Measurements from ENCODE around the gene CCDC57. TPM values are rescaled to one million over a fixed set of nuclear protein-coding genes. Genes with fewer than 3 reads are reported as not detected.

CCDC57 gene
- total RNA-seq, 1 experiment from 2014 or later = 36.6 TPM

DNA sequence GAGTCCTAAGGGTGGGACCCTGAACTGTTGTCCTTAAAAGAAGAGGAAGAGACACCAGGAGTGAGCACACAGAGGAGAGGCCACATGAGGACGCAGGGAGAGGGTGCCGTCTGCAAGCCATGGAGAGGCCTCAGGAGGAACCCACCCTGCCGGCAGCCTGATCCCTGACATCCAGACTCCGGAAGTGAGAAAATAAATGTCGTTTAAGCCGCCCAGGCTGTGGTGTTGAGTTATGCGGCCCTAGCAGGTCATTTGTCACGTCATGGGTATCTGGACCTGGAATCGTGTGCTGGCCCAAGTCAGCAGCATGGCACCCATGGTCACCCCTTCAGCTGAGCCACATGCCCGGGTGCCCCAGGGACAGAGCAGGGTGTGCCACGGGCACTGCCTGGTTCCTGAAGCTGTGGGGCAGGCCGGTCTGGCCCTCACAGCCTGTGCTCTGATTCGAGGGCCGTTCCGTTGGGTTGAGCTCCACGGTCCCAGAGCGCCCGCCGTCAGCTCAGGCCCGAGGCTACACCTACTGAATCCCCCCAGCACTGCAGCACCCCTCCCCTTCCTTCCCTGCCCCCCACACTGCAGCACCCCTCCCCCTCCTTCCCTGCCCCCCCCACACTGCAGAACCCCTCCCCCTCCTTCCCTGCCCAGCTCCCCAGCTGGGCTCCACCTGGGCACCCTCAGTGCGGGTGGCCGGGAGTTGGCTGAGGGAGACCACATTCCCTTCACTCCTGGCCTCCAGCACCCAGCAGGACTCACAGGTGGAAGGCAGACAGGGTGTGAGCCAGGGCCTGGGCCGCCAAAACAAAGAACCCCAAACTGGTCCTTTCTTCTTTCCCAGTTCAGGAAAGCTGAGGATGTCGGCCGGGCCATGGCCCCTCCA, 2.7 kb upstream of the CCDC57 start:
- Histone ChIP-seq H3K9me2 (replicated peaks; ENCODE audit: low read length) (no peaks in the 10 kb centered on the region), H3K9me3 (ENCODE audit: low read length) (no peaks in the 10 kb centered on the region), H3K27ac (ENCODE audit: low read length) (peak overlapping the region; percentile 91; the same call in 1 of the 2 replicates), H3K4me2 (ENCODE audit: low read length) (no peak overlapping the region), H3K9ac (ENCODE audit: low read length) (no peak overlapping the region), H3K27me3 (ENCODE audit: low read length) (no peaks in the 10 kb centered on the region), H3K4me3 (ENCODE audit: low read length) (no peak overlapping the region), H3K79me2 (ENCODE audit: low read length) (peaks cover 17% of the 10 kb centered on the region), H4K20me1 (ENCODE audit: low read length) (no peaks in the 10 kb centered on the region), H3K36me3 (ENCODE audit: low read depth, low read length) (no peaks in the 10 kb centered on the region), H2AFZ (ENCODE audit: low read length) (no peak overlapping the region), H3K4me1 (ENCODE audit: insufficient read depth, low read length) (peaks cover 43% of the 10 kb centered on the region), H3F3A (ENCODE audit: low read length, unreplicated experiment) (no peaks in the 10 kb centered on the region)
- ATAC-seq (no peak), DNase-seq (no peak)
- intact Hi-C loops (cut with micrococcal nuclease) = no loop called here
- POLR2A ChIA-PET (ENCODE audit: unreplicated experiment) = no interaction called here
- BruUV-seq (replicated peaks) = no TSS peak
- TF ChIP-seq EZH2phosphoT487 (IDR thresholded peaks at IDR 0.05; ENCODE audit: borderline replicate concordance, low read length) (no peak), EZH2 (IDR thresholded peaks at IDR 0.05; ENCODE audit: low read length, unreplicated experiment) (no peak)
- TF ChIP-seq, protein P1, sequence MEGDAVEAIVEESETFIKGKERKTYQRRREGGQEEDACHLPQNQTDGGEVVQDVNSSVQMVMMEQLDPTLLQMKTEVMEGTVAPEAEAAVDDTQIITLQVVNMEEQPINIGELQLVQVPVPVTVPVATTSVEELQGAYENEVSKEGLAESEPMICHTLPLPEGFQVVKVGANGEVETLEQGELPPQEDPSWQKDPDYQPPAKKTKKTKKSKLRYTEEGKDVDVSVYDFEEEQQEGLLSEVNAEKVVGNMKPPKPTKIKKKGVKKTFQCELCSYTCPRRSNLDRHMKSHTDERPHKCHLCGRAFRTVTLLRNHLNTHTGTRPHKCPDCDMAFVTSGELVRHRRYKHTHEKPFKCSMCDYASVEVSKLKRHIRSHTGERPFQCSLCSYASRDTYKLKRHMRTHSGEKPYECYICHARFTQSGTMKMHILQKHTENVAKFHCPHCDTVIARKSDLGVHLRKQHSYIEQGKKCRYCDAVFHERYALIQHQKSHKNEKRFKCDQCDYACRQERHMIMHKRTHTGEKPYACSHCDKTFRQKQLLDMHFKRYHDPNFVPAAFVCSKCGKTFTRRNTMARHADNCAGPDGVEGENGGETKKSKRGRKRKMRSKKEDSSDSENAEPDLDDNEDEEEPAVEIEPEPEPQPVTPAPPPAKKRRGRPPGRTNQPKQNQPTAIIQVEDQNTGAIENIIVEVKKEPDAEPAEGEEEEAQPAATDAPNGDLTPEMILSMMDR (conservative IDR thresholded peaks at IDR 0.05; ENCODE audit: low read depth, low read length) = no peak
- CTCF ChIA-PET = no interaction called here

DNA sequence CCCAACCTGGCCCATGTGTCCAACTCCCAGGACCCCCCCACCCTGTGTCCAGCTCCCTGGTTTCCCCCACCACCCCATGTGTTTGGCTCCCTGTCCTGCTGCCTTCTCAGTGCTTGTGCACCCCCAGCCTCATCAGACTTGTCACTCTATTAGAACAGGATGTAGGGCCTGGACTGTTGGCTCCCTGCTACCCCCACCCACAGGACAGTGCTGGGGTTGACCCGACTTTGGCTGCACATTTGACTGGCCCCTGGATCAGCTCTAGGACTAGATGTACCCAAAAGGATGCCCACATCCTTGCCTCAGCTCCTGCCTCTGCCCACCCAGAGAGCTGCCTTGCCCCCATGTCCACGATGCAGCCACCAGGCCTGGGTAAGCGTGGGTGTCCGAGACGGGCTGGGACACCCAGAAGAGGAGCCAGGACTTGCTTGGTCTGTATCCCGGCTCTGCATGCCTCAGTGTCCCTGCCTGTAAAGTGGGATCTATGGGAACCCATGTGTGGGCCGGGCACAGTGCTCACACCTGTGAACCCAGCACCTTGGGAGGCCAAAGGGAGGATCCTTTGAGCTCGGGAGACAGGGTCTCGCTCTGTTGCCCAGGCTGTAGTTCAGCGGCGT, 1.5 kb upstream of the CCDC57 start:
- TF ChIP-seq EZH2phosphoT487 (IDR thresholded peaks at IDR 0.05; ENCODE audit: borderline replicate concordance, low read length) = no peak
- no peak for TF ChIP-seq EZH2 (IDR thresholded peaks at IDR 0.05; ENCODE audit: low read length, unreplicated experiment)
- TF ChIP-seq, protein P1 (conservative IDR thresholded peaks at IDR 0.05; ENCODE audit: low read depth, low read length) = no peak
- Histone ChIP-seq H3K4me1 (ENCODE audit: insufficient read depth, low read length) (peaks cover 43% of the 10 kb centered on the region), H3K4me2 (ENCODE audit: low read length) (no peak overlapping the region), H3K4me3 (ENCODE audit: low read length) (no peak overlapping the region), H3K79me2 (ENCODE audit: low read length) (peaks cover 17% of the 10 kb centered on the region), H4K20me1 (ENCODE audit: low read length) (no peaks in the 10 kb centered on the region), H3F3A (ENCODE audit: low read length, unreplicated experiment) (no peaks in the 10 kb centered on the region), H3K27me3 (ENCODE audit: low read length) (no peaks in the 10 kb centered on the region), H3K9me2 (replicated peaks; ENCODE audit: low read length) (no peaks in the 10 kb centered on the region), H3K27ac (ENCODE audit: low read length) (no peak overlapping the region), H3K9me3 (ENCODE audit: low read length) (no peaks in the 10 kb centered on the region), H3K36me3 (ENCODE audit: low read depth, low read length) (no peaks in the 10 kb centered on the region), H2AFZ (ENCODE audit: low read length) (no peak overlapping the region), H3K9ac (ENCODE audit: low read length) (no peak overlapping the region)
- BruUV-seq (replicated peaks) = no TSS peak
- intact Hi-C loops (cut with micrococcal nuclease) = no loop called here
- CTCF ChIA-PET = no interaction called here
- DNase-seq = no peak
- ATAC-seq = no peak
- POLR2A ChIA-PET (ENCODE audit: unreplicated experiment) = no interaction called here
